ENCODE measurements around the gene DYNLT1. TPM values are rescaled to one million over a fixed set of nuclear protein-coding genes. Genes with fewer than 3 reads are reported as not detected.

Gene DYNLT1
- total RNA-seq: 10 to 100 TPM; 40.5 to 77.9 (median 60.6) TPM

- TF ChIP-seq CTCF (IDR thresholded peaks at IDR 0.05; ENCODE audit: low read depth): no peak
Observed at GRCh38 chr6:158644231-158645063, at the start of gene DYNLT1. Gene DYNLT1, minus strand, starts transcription at chr6:158644743. Its CDS starts 35 bp downstream, at chr6:158644708.

GRCh38 chr6:158688860-158689259 is 44.3 kb upstream of the DYNLT1 start:
- no peak for TF ChIP-seq CTCF (IDR thresholded peaks at IDR 0.05; ENCODE audit: low read depth)

DNA sequence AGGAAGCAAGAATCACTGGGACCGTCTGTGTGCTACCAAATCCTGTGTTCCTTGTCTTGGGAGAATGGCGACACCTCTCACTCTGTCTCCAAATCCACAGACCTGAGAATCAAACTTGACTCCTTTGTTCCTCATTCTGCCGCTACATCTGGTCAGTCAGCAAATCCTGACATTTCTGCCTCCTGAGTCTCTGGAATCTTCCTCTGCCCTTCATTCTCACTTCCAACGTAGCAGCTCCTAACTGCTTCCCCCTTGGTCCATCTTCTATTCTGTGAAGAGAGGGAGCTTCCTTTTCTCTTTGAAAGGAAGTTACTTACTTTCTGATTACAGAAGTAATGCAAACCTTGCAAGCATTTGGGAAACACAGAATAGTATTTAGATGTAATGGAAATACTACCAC is 43.0 kb upstream of the DYNLT1 start:
- TF ChIP-seq CTCF (IDR thresholded peaks at IDR 0.05; ENCODE audit: low read depth): no peak

DNA sequence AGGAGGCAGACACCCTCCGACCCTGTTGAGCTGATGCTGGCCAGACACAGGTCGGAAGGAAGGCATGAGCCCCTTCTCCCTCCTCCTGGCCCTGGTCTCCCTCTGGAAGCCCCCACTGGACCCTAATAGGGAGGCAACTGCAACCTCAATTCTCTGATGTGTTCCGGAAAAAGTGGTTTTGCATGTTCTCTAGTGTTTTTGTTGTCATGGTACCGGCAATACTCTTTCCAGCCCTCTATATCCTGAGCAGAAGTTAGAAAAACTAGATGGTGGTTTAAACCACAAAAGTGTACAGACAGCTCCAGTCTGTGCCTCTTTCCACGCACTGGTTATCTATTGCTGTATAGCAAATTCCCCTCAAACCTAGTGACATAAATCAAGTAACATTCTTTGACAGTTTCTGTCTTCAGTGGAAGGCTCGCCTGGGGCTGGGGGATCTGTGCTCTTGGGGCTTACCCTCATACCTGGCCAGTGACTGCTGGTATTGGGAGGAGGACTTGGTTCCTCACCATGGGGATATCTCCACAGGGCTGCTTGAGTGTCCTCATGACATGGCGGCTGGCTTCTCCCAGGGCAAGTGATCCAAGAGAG is 42.3 kb upstream of the DYNLT1 start:
- TF ChIP-seq CTCF (IDR thresholded peaks at IDR 0.05; ENCODE audit: low read depth): no peak

- TF ChIP-seq CTCF (IDR thresholded peaks at IDR 0.05; ENCODE audit: low read depth): no peak
Observed at GRCh38 chr6:158686311-158686710, 41.8 kb upstream of the DYNLT1 start.

GRCh38 chr6:158684745-158685324 is 40.3 kb upstream of the DYNLT1 start:
- TF ChIP-seq CTCF (IDR thresholded peaks at IDR 0.05; ENCODE audit: low read depth): no peak

- no peak for TF ChIP-seq CTCF (IDR thresholded peaks at IDR 0.05; ENCODE audit: low read depth)
Observed at GRCh38 chr6:158684311-158684710, 39.8 kb upstream of the DYNLT1 start.
